Neural cell (in vitro differentiated cells): ENCODE data around the gene TNC. TPM values are rescaled to one million over a fixed set of nuclear protein-coding genes. Genes with fewer than 3 reads are reported as not detected.

Source experiments
- H2AFZ ChIP-seq: fragments of 200-600, 300-800 bp; sonication (generic), shearing (Covaris generic); 2 replicates; pipeline ENCODE4 v1.6.0; 2014; ENCODE audit warnings: low read depth, mild to moderate bottlenecking, antibody characterized with exemption, low read length, moderate library complexity
- H3F3A ChIP-seq: fragments of 200-600 bp; shearing (Covaris generic); 2 replicates; pipeline ENCODE4 v1.6.1; 2016; ENCODE audit warnings: mild to moderate bottlenecking, moderate library complexity, mixed read lengths, antibody characterized with exemption, low read length; ENCODE audit not compliant: insufficient read depth, poor library complexity, severe bottlenecking
- H3K27ac ChIP-seq: fragments of 200-600, 300-800 bp; sonication (generic), shearing (Covaris generic); 2 replicates; pipeline ENCODE4 v1.5.1; 2014; ENCODE audit warnings: mild to moderate bottlenecking, low read length, moderate library complexity
- H3K27me3 ChIP-seq: fragments of 300-800, 200-600 bp; sonication (generic), shearing (Covaris generic); 2 replicates; pipeline ENCODE4 v1.6.0; 2014; ENCODE audit warnings: mild to moderate bottlenecking, low read depth, low read length, moderate library complexity; ENCODE audit not compliant: insufficient read depth
- H3K36me3 ChIP-seq: fragments of 300-800, 200-600 bp; sonication (generic), shearing (Covaris generic); 2 replicates; pipeline ENCODE4 v1.5.1; 2014; ENCODE audit warnings: mild to moderate bottlenecking, antibody characterized with exemption, low read length, moderate library complexity; ENCODE audit not compliant: insufficient read depth
- H3K4me2 ChIP-seq: fragments of 300-800, 200-600 bp; sonication (generic), shearing (Covaris generic); 2 replicates; pipeline ENCODE4 v1.6.0; 2014; ENCODE audit warnings: mild to moderate bottlenecking, low read length
- H3K4me3 ChIP-seq: fragments of 300-800, 200-600 bp; sonication (generic), shearing (Covaris generic); 2 replicates; pipeline ENCODE4 v1.5.1; 2014; ENCODE audit warnings: mild to moderate bottlenecking, low read length, moderate library complexity
- H3K79me2 ChIP-seq: fragments of 200-600 bp; shearing (Covaris generic); replicated peaks from 2 replicates; pipeline ENCODE4 v1.6.0; 2014; ENCODE audit warnings: mild to moderate bottlenecking, low read length, moderate library complexity; ENCODE audit not compliant: insufficient read depth
- H3K9ac ChIP-seq: fragments of 300-800, 200-600 bp; sonication (generic), shearing (Covaris generic); 2 replicates; pipeline ENCODE4 v1.6.1; 2016; ENCODE audit warnings: mild to moderate bottlenecking, low read length, mixed read lengths
- H3K9me2 ChIP-seq: fragments of 200-600 bp; shearing (Covaris generic); 2 replicates; pipeline ENCODE4 v1.6.1; 2016; ENCODE audit warnings: mild to moderate bottlenecking, low read length, mixed read lengths; ENCODE audit not compliant: insufficient read depth
- H3K9me3 ChIP-seq: fragments of 200-600, 300-800 bp; sonication (generic), shearing (Covaris generic); 2 replicates; pipeline ENCODE4 v1.6.1; 2016; ENCODE audit warnings: mild to moderate bottlenecking, mixed run types, low read length, moderate library complexity, mixed read lengths
- H4K20me1 ChIP-seq: fragments of 200-600 bp; shearing (Covaris generic); 2 replicates; pipeline ENCODE4 v1.6.1; 2016; ENCODE audit warnings: mild to moderate bottlenecking, mixed run types; ENCODE audit not compliant: insufficient read depth
- EP300 ChIP-seq: fragments of 450-650 bp; conservative IDR thresholded peaks from 2 replicates; pipeline ENCODE4 v1.6.1; 2014; ENCODE audit warnings: antibody characterized with exemption, mild to moderate bottlenecking, moderate library complexity; ENCODE audit not compliant: poor library complexity, severe bottlenecking
- EZH2 ChIP-seq: fragments of 200-600, 300-800 bp; shearing (Covaris generic), sonication (generic); IDR thresholded peaks from 2 replicates; pipeline ENCODE4 v1.6.1; 2014; ENCODE audit warnings: antibody characterized with exemption, low read length, borderline replicate concordance, mild to moderate bottlenecking; ENCODE audit not compliant: insufficient read depth, poor library complexity, severe bottlenecking
- MXI1 ChIP-seq: fragments of 450-650 bp; conservative IDR thresholded peaks from 2 replicates; pipeline ENCODE4 v1.6.1; 2014; ENCODE audit warnings: antibody characterized with exemption, mild to moderate bottlenecking; ENCODE audit not compliant: poor library complexity, severe bottlenecking
- POLR2AphosphoS5 ChIP-seq: IDR thresholded peaks from 2 replicates; pipeline ENCODE4 v1.6.1; 2012
- RAD21 ChIP-seq: fragments of 450-650 bp; conservative IDR thresholded peaks from 2 replicates; pipeline ENCODE4 v1.6.1; 2014; ENCODE audit warnings: antibody characterized with exemption, mild to moderate bottlenecking, moderate library complexity
- SMC3 ChIP-seq: fragments of 450-650 bp; conservative IDR thresholded peaks from 2 replicates; pipeline ENCODE4 v1.6.1; 2014; ENCODE audit warnings: antibody characterized with exemption, mild to moderate bottlenecking, moderate library complexity; ENCODE audit not compliant: poor library complexity
- TAF1 ChIP-seq: IDR thresholded peaks from 2 replicates; pipeline ENCODE4 v1.6.1; 2012; ENCODE audit warnings: low read depth
- polyA plus RNA-seq: library from polyadenylated mRNA; depleted of rRNA; stranded (reverse); fragments of >200 nt; gene quantifications from 2 replicates; pipeline ENCODE4 v1.2.3, GENCODE V29; 2014
- TF ChIP-seq, protein P1 (sequence below): fragments of 450-650 bp; IDR thresholded peaks from 2 replicates; pipeline ENCODE4 v1.5.1; 2014; ENCODE audit warnings: antibody characterized with exemption, mild to moderate bottlenecking, moderate library complexity; ENCODE audit not compliant: poor library complexity, severe bottlenecking
- TF ChIP-seq, protein P2 (sequence below): IDR thresholded peaks from 2 replicates; pipeline ENCODE4 v1.6.1; 2012; ENCODE audit warnings: borderline replicate concordance

Gene TNC
- polyA plus RNA-seq, 1 donor from 2014 or later: 2.1 TPM

DNA sequence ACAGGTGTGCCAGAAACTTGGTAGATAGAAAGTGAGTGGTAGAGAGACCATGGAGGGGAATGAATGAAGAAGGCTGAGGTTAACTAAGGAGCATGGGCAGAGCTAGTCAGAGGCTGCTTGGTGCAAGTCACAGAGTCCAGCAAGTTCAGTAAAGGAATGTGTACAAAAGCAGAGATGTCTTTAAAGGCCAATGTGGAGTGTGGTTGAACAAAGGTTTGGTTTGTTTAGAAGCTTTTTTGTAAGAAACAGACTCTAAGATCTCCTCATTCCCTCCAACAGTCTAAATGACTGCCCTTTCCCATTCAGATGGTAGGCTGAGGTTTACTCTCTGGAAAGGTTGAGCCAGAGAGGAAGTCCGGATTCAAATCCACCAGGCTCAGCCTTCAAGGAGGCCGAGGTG lies 84.2 kb downstream of the TNC start:
- Histone ChIP-seq H2AFZ (no peak overlapping the region), H3K4me3 (no peak overlapping the region), H4K20me1 (no peaks in the 10 kb centered on the region), H3K27me3 (no peaks in the 10 kb centered on the region), H3F3A (no peaks in the 10 kb centered on the region), H3K9me2 (no peaks in the 10 kb centered on the region), H3K27ac (no peak overlapping the region), H3K9ac (no peak overlapping the region), H3K4me2 (no peak overlapping the region), H3K36me3 (no peaks in the 10 kb centered on the region), H3K9me3 (no peaks in the 10 kb centered on the region), H3K79me2 (no peaks in the 10 kb centered on the region)
- no peak for TF ChIP-seq EZH2
- TF ChIP-seq TAF1: no peak

DNA sequence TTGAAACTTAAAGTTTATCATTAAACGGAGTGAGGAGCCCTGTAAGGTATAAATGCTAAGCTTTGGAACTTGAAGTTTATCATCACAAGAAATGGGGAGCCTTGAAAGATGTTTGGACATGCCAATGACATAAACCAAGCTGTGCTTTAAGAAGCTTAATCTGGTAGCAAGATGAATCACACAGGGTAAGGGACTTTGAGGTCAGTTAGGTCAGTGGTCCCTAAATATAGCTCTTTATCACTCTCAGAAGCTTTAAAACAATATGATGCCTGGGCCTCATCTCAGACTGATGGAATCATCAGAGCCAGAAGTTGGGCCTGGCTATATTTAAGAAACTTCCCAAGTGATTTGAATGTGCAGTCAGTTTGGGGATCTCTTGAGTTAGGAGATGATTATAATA lies 85.7 kb downstream of the TNC start:
- Histone ChIP-seq H3F3A (no peaks in the 10 kb centered on the region), H3K9ac (no peak overlapping the region), H3K79me2 (no peaks in the 10 kb centered on the region), H2AFZ (no peak overlapping the region), H3K27ac (no peak overlapping the region), H3K36me3 (no peaks in the 10 kb centered on the region), H3K27me3 (no peaks in the 10 kb centered on the region), H3K4me2 (no peak overlapping the region), H4K20me1 (no peaks in the 10 kb centered on the region), H3K4me3 (no peak overlapping the region), H3K9me2 (no peaks in the 10 kb centered on the region), H3K9me3 (no peaks in the 10 kb centered on the region)
- TF ChIP-seq POLR2AphosphoS5 (no peak), RAD21 (no peak), TAF1 (no peak), SMC3 (no peak), EZH2 (no peak), MXI1 (no peak)
- TF ChIP-seq, protein P1, sequence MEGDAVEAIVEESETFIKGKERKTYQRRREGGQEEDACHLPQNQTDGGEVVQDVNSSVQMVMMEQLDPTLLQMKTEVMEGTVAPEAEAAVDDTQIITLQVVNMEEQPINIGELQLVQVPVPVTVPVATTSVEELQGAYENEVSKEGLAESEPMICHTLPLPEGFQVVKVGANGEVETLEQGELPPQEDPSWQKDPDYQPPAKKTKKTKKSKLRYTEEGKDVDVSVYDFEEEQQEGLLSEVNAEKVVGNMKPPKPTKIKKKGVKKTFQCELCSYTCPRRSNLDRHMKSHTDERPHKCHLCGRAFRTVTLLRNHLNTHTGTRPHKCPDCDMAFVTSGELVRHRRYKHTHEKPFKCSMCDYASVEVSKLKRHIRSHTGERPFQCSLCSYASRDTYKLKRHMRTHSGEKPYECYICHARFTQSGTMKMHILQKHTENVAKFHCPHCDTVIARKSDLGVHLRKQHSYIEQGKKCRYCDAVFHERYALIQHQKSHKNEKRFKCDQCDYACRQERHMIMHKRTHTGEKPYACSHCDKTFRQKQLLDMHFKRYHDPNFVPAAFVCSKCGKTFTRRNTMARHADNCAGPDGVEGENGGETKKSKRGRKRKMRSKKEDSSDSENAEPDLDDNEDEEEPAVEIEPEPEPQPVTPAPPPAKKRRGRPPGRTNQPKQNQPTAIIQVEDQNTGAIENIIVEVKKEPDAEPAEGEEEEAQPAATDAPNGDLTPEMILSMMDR: no peak
- TF ChIP-seq, protein P2, sequence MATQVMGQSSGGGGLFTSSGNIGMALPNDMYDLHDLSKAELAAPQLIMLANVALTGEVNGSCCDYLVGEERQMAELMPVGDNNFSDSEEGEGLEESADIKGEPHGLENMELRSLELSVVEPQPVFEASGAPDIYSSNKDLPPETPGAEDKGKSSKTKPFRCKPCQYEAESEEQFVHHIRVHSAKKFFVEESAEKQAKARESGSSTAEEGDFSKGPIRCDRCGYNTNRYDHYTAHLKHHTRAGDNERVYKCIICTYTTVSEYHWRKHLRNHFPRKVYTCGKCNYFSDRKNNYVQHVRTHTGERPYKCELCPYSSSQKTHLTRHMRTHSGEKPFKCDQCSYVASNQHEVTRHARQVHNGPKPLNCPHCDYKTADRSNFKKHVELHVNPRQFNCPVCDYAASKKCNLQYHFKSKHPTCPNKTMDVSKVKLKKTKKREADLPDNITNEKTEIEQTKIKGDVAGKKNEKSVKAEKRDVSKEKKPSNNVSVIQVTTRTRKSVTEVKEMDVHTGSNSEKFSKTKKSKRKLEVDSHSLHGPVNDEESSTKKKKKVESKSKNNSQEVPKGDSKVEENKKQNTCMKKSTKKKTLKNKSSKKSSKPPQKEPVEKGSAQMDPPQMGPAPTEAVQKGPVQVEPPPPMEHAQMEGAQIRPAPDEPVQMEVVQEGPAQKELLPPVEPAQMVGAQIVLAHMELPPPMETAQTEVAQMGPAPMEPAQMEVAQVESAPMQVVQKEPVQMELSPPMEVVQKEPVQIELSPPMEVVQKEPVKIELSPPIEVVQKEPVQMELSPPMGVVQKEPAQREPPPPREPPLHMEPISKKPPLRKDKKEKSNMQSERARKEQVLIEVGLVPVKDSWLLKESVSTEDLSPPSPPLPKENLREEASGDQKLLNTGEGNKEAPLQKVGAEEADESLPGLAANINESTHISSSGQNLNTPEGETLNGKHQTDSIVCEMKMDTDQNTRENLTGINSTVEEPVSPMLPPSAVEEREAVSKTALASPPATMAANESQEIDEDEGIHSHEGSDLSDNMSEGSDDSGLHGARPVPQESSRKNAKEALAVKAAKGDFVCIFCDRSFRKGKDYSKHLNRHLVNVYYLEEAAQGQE: no peak

DNA sequence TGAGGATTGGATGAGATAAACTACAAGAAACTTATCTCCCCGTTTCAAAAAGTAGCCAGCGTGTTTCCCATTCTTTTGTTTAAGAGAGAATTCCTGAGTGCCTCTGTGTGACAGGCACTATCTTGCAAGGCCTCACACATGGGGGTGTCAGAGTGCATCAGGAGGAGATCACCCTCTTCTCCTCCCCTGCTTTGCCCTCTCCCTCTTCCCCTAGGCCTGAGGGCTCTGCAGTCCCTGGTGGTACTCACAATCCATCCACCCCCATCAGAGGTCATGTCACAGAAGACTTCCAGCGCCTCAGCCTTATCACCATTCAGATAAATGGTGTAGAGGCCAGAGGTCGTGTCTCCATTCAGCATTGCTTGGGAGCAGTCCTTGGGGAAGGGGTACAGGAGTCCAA lies 88.0 kb downstream of the TNC start:
- Histone ChIP-seq H3K9me2 (no peaks in the 10 kb centered on the region), H2AFZ (no peak overlapping the region), H3K4me2 (no peak overlapping the region), H4K20me1 (no peaks in the 10 kb centered on the region), H3K27ac (no peak overlapping the region), H3K79me2 (no peaks in the 10 kb centered on the region), H3K36me3 (no peaks in the 10 kb centered on the region), H3K9me3 (no peaks in the 10 kb centered on the region), H3K9ac (no peak overlapping the region), H3K4me3 (no peak overlapping the region), H3K27me3 (no peaks in the 10 kb centered on the region), H3F3A (no peaks in the 10 kb centered on the region)
- TF ChIP-seq SMC3 (no peak), POLR2AphosphoS5 (no peak), TAF1 (no peak), RAD21 (no peak), MXI1 (no peak), EZH2 (no peak), EP300 (no peak)
- TF ChIP-seq, protein P2: no peak
- TF ChIP-seq, protein P1: no peak
